Ishikawa (cell line): ENCODE data around the gene ECPAS.

Experiments
- CEBPB ChIP-seq: IDR thresholded peaks from 2 replicates; pipeline ENCODE4 v1.6.1; 2012
- EGR1 ChIP-seq: IDR thresholded peaks from 2 replicates; pipeline ENCODE4 v1.6.1; 2012
- EP300 ChIP-seq: IDR thresholded peaks from 2 replicates; pipeline ENCODE4 v1.6.1; 2012; ENCODE audit warnings: borderline replicate concordance
- RAD21 ChIP-seq: IDR thresholded peaks from 2 replicates; pipeline ENCODE4 v1.6.1; 2012; ENCODE audit warnings: low read depth
- TAF1 ChIP-seq: IDR thresholded peaks from 2 replicates; pipeline ENCODE4 v1.6.1; 2012; ENCODE audit warnings: low read depth, mild to moderate bottlenecking
- YY1 ChIP-seq: IDR thresholded peaks from 2 replicates; pipeline ENCODE4 v1.6.1; 2012; ENCODE audit warnings: low read depth
- ZBTB7A ChIP-seq: IDR thresholded peaks from 2 replicates; pipeline ENCODE4 v1.6.1; 2012; ENCODE audit warnings: low read depth
- TF ChIP-seq, protein P1 (sequence below): IDR thresholded peaks from 2 replicates; pipeline ENCODE4 v1.6.1; 2012
- TF ChIP-seq, protein P2 (sequence below): IDR thresholded peaks from 2 replicates; pipeline ENCODE4 v1.6.1; 2012; ENCODE audit warnings: low read depth, mild to moderate bottlenecking

DNA sequence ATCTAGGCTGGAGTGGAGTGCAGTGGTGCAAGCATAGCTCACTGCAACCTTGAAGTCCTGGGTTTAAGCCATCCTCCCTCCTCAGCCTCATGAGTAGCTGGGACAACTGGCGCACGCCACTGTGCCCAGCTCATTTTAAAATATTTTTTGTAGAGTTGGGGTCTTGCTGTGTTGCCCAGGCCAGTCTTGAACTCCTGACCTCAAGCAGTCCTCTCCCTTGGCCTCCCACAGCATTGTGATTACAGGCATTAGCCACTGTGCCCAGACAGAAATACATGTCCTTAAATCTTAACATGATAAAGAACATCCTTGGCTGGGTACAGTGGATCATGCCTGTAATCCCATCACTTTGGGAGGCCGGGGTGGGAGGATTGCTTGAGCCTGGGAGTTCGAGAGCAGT, 47.5 kb upstream of the ECPAS start:
- TF ChIP-seq, protein P1, sequence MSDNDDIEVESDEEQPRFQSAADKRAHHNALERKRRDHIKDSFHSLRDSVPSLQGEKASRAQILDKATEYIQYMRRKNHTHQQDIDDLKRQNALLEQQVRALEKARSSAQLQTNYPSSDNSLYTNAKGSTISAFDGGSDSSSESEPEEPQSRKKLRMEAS = no peak
- TF ChIP-seq RAD21 = no peak
- TF ChIP-seq EGR1 = no peak
- TF ChIP-seq EP300 = no peak
- no peak for TF ChIP-seq TAF1
- no peak for TF ChIP-seq YY1
- TF ChIP-seq, protein P2, sequence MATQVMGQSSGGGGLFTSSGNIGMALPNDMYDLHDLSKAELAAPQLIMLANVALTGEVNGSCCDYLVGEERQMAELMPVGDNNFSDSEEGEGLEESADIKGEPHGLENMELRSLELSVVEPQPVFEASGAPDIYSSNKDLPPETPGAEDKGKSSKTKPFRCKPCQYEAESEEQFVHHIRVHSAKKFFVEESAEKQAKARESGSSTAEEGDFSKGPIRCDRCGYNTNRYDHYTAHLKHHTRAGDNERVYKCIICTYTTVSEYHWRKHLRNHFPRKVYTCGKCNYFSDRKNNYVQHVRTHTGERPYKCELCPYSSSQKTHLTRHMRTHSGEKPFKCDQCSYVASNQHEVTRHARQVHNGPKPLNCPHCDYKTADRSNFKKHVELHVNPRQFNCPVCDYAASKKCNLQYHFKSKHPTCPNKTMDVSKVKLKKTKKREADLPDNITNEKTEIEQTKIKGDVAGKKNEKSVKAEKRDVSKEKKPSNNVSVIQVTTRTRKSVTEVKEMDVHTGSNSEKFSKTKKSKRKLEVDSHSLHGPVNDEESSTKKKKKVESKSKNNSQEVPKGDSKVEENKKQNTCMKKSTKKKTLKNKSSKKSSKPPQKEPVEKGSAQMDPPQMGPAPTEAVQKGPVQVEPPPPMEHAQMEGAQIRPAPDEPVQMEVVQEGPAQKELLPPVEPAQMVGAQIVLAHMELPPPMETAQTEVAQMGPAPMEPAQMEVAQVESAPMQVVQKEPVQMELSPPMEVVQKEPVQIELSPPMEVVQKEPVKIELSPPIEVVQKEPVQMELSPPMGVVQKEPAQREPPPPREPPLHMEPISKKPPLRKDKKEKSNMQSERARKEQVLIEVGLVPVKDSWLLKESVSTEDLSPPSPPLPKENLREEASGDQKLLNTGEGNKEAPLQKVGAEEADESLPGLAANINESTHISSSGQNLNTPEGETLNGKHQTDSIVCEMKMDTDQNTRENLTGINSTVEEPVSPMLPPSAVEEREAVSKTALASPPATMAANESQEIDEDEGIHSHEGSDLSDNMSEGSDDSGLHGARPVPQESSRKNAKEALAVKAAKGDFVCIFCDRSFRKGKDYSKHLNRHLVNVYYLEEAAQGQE = no peak
- no peak for TF ChIP-seq CEBPB
- no peak for TF ChIP-seq ZBTB7A
